OCI-LY1 (cell line): ENCODE measurements around the gene CLN6.

ENCODE experiments used
- H2AFZ ChIP-seq: fragments of 200-600 bp; sonication (generic), shearing (Covaris generic); 2 replicates; pipeline ENCODE4 v1.6.0; 2014; ENCODE audit warnings: antibody characterized with exemption, mild to moderate bottlenecking, low read length
- H3F3A ChIP-seq: fragments of 200-600 bp; sonication (generic), shearing (Covaris generic); 2 replicates; pipeline ENCODE4 v1.6.0; 2014; ENCODE audit warnings: mild to moderate bottlenecking, antibody characterized with exemption, low read length, moderate library complexity; ENCODE audit not compliant: insufficient read depth
- H3K27ac ChIP-seq: fragments of 200-600 bp; sonication (generic); 2 replicates; pipeline ENCODE4 v1.5.1; 2014; ENCODE audit warnings: low read length, mixed run types, mild to moderate bottlenecking, low read depth; ENCODE audit not compliant: poor library complexity, severe bottlenecking
- H3K27me3 ChIP-seq: fragments of 200-600 bp; sonication (generic); 2 replicates; pipeline ENCODE4 v1.6.0; 2014; ENCODE audit warnings: antibody characterized with exemption, mild to moderate bottlenecking, low read length, moderate library complexity; ENCODE audit not compliant: insufficient read depth
- H3K36me3 ChIP-seq: fragments of 200-600 bp; sonication (generic); 2 replicates; pipeline ENCODE4 v1.6.1; 2014; ENCODE audit warnings: mild to moderate bottlenecking, antibody characterized with exemption, low read length, moderate library complexity, mixed read lengths; ENCODE audit not compliant: insufficient read depth
- H3K4me1 ChIP-seq: fragments of 200-600 bp; sonication (generic); 2 replicates; pipeline ENCODE4 v1.5.1; 2014; ENCODE audit warnings: mild to moderate bottlenecking, low read length, moderate library complexity; ENCODE audit not compliant: insufficient read depth, severe bottlenecking
- H3K4me2 ChIP-seq: fragments of 200-600 bp; sonication (generic), shearing (Covaris generic); 2 replicates; pipeline ENCODE4 v1.6.1; 2014; ENCODE audit warnings: low read length
- H3K4me3 ChIP-seq: fragments of 200-600 bp; sonication (generic); 2 replicates; pipeline ENCODE4 v1.5.1; 2014; ENCODE audit warnings: low read length, low read depth, mild to moderate bottlenecking, mixed read lengths; ENCODE audit not compliant: poor library complexity, severe bottlenecking
- H3K79me2 ChIP-seq: fragments of 200-600 bp; shearing (Covaris generic); 2 replicates; pipeline ENCODE4 v1.6.1; 2016; ENCODE audit warnings: mixed run types, low read length, mixed read lengths; ENCODE audit not compliant: insufficient read depth
- H3K9ac ChIP-seq: fragments of 200-600 bp; sonication (generic), shearing (Covaris generic); 2 replicates; pipeline ENCODE4 v1.6.1; 2014; ENCODE audit warnings: mild to moderate bottlenecking, low read length, mixed read lengths
- H3K9me2 ChIP-seq: fragments of 200-600 bp; sonication (generic), shearing (Covaris generic); 2 replicates; pipeline ENCODE4 v1.6.1; 2014; ENCODE audit warnings: low read depth, mild to moderate bottlenecking, low read length, mixed read lengths
- H3K9me3 ChIP-seq: fragments of 200-600 bp; shearing (Covaris generic); 2 replicates; pipeline ENCODE4 v1.6.1; 2014; ENCODE audit warnings: low read length, mixed read lengths
- H4K20me1 ChIP-seq: fragments of 200-600 bp; sonication (generic), shearing (Covaris generic); 2 replicates; pipeline ENCODE4 v1.6.0; 2016; ENCODE audit warnings: mild to moderate bottlenecking, low read length; ENCODE audit not compliant: insufficient read depth
- CTCF ChIP-seq: fragments of 200-600 bp; sonication (generic), shearing (Covaris generic); IDR thresholded peaks from 2 replicates; pipeline ENCODE4 v1.5.1; 2017; ENCODE audit warnings: mild to moderate bottlenecking, antibody characterized with exemption, low read length, moderate library complexity, mixed read lengths
- EZH2 ChIP-seq: fragments of 200-600 bp; sonication (generic), shearing (Covaris generic); IDR thresholded peaks from 2 replicates; pipeline ENCODE4 v1.8.0; 2017; ENCODE audit warnings: borderline replicate concordance, mixed run types, mild to moderate bottlenecking, antibody characterized with exemption, low read length, moderate library complexity, mixed read lengths

The CLN6 gene

GRCh38 chr15:68275165-68275746 lies 45.7 kb upstream of the CLN6 start:
- Histone ChIP-seq H3K9me3 (no peaks in the 10 kb centered on the region), H3K4me1 (peaks cover 21% of the 10 kb centered on the region), H3F3A (no peaks in the 10 kb centered on the region), H3K4me2 (no peak overlapping the region), H3K27me3 (no peaks in the 10 kb centered on the region), H3K27ac (no peak overlapping the region), H3K4me3 (no peak overlapping the region), H3K9ac (no peak overlapping the region), H3K79me2 (peaks cover 17% of the 10 kb centered on the region), H4K20me1 (no peaks in the 10 kb centered on the region), H3K36me3 (peaks cover 4% of the 10 kb centered on the region; the same call in 1 of the 2 replicates), H3K9me2 (no peaks in the 10 kb centered on the region), H2AFZ (no peak overlapping the region)
- TF ChIP-seq CTCF: no peak
- no peak for TF ChIP-seq EZH2

- H3K4me1 ChIP-seq: peaks cover 11% of the 10 kb centered on the region
- H3F3A ChIP-seq: no peaks in the 10 kb centered on the region
- H3K9ac ChIP-seq: no peak overlapping the region
- H2AFZ ChIP-seq: no peak overlapping the region
- no peaks in the 10 kb centered on the region for H3K27me3 ChIP-seq
- H4K20me1 ChIP-seq: no peaks in the 10 kb centered on the region
- H3K79me2 ChIP-seq: peaks cover 8% of the 10 kb centered on the region
- no peak for TF ChIP-seq CTCF
- no peak for TF ChIP-seq EZH2
- H3K9me3 ChIP-seq: no peaks in the 10 kb centered on the region
- no peaks in the 10 kb centered on the region for H3K9me2 ChIP-seq
- H3K27ac ChIP-seq: no peak overlapping the region
- H3K36me3 ChIP-seq: no peaks in the 10 kb centered on the region; the same call in 1 of the 2 replicates
- H3K4me2 ChIP-seq: no peak overlapping the region
- H3K4me3 ChIP-seq: no peak overlapping the region
Observed at GRCh38 chr15:68274201-68274848, 44.8 kb upstream of the CLN6 start.

- Histone ChIP-seq H3K9ac (no peak overlapping the region), H3K27me3 (no peaks in the 10 kb centered on the region), H3K4me2 (no peak overlapping the region), H3K79me2 (no peaks in the 10 kb centered on the region), H3K4me3 (no peak overlapping the region), H3F3A (no peaks in the 10 kb centered on the region), H2AFZ (no peak overlapping the region), H3K9me2 (no peaks in the 10 kb centered on the region), H3K27ac (no peak overlapping the region), H3K4me1 (peaks cover 8% of the 10 kb centered on the region), H3K9me3 (no peaks in the 10 kb centered on the region), H4K20me1 (no peaks in the 10 kb centered on the region), H3K36me3 (no peaks in the 10 kb centered on the region)
- no peak for TF ChIP-seq CTCF
- no peak for TF ChIP-seq EZH2
Observed at GRCh38 chr15:68272721-68273271, 43.3 kb upstream of the CLN6 start.
